HG02970 (cell line): ENCODE measurements around the gene TAF10.

Experiments
- ATAC-seq: cut with Tn5 transposase; IDR thresholded peaks from one replicate; pipeline ENCODE4 v1.9.1; 2021; ENCODE audit warnings: mild to moderate bottlenecking, moderate library complexity, moderate number of reproducible peaks; ENCODE audit not compliant: unreplicated experiment, low FRiP score

The TAF10 gene

GRCh38 chr11:6612213-6613041 is at the start of gene TAF10:
Gene TAF10 (minus strand): TSS chr11:6612216. CDS start chr11:6612189, 27 bp downstream.
- ATAC-seq, result peak; percentile 86

GRCh38 chr11:6660712-6661111 is 48.7 kb upstream of the TAF10 start:
- ATAC-seq, result no peak

DNA sequence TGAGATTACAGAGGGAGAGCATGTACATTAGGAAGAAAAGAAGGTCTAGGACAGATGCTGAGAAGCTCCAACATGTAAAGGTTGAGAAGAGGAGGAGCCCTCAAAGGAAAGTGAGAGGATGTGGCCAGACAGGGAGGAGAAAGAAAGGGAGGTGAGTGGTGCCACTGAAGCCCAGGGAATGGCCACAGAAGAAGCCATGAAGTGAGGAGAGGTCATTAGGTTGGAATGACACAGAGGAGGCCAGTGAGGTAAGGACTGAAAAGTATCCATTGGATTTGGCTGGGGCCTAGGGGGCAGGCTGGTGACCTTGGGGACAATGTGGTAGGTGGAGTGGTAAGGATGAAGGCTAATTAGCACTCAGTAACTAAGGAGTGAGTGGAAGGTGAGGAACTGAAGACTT is 46.6 kb upstream of the TAF10 start:
- ATAC-seq, result no peak

DNA sequence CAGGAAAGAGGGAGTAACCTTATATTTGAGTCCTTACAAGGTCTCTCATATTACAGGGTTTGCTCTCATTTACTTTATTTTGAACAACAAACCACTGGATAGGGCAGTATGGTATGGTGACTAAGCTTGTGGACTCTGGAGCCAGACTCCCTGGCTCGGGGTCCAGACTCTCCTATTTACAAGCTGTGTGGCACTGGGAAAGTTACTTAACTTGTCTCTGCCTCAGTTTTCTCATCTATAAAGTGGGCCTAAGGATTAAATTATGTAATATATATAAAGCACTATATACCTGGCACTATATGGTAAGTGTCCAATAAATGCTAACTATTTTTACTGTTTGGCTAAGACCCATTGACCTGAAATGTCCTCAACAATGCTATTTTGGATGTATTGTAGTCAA is 45.3 kb upstream of the TAF10 start:
- ATAC-seq, result no peak

DNA sequence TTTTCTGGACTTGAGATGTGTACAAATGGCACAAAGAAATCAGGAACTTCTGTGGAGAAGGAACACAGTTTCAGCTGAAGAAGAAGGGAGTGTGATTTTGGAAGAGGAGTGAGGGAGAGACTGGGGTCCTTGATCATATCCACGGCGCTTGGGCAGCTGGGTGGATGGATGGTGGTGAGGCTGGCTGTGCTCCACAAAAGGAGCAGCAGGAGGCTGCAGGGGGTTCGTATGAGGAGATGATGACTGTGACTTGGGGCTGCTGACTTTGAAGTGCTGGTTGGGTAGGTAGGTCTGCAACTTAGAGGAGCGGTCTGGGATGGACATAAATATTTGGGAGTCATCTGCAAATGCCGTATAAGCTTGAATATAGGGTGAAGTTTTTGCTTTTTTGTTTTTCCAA is 44.9 kb upstream of the TAF10 start:
- ATAC-seq, result no peak

DNA sequence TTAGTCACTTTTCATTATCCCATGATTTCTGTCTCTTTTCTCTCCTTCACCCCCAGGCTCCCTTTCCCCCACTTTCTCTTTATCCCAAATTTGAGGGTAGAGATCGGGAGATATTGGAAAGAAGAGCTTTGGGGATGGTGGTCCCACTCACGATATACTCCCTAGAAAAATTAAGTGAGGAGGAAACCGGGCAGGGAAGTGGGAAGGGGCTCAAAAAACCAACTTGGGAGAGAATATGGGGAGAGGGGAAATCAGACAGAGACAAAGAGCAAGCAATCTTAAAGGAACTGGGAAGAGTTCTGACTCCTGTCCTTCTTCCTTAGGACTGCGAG is 44.5 kb upstream of the TAF10 start:
- no peak for ATAC-seq

GRCh38 chr11:6655790-6656583 is 44.0 kb upstream of the TAF10 start, which contains the start of gene DCHS1:
Gene DCHS1 (minus strand): TSS chr11:6655809. CDS start chr11:6641613, 14,196 bp downstream.
- no peak for ATAC-seq

DNA sequence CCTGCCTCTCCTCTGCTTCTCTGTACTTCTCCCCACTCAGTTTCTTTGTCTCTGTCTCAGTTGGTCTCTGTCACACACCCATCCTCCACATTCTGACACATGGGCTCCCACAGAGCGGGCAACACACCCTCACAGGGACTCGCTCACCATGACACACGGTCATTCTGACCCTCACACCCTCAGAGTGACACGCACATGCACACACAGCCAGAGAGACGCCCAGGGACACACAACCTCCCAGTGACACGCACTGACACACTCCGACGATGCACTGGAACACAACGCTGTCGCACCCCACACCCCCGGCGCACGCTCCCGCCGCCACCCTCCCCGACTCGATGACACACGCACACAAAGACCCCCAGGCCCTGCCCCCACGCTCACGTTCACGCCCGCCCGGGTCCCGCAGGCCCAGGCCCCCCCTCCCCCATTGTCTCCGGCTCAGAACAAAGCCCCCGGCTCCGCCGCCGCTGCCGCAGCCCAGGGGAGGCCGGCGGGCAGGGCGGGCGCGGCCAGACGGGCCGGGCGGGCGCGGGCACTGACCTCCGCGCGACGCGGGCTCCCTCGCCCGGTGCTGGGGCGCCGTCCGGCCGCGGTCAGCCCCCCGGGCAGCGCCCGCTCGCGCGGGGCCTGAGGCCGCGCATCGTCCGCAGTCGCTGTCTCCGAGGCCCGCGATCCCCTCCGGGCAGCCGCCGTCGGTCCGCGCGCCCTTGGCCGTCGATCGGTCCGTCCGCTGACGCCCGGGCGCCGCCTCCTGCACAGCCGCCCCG is 43.2 kb upstream of the TAF10 start:
- no peak for ATAC-seq

- ATAC-seq, result no peak
Measured at GRCh38 chr11:6654281-6655019, 42.4 kb upstream of the TAF10 start.

DNA sequence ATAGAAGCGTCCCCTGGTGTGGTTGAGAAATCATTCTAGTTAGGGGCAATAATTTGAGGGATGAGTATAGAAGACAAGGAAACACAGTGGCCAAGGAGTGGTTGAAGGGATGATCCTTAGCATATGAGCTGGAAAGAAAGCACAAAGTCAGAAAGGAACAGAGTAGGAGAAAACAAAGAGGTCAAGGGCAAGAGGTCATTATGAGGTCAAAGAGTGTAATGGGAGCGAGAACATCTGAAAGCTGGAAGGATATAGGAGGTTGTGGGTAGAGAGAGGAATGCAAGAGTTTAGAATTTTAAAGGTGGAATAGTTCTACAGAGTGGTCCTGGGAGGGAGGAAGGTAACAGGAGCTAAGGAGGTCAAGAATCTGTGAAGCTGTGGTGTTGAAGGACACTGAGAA is 41.6 kb upstream of the TAF10 start:
- ATAC-seq, result no peak

DNA sequence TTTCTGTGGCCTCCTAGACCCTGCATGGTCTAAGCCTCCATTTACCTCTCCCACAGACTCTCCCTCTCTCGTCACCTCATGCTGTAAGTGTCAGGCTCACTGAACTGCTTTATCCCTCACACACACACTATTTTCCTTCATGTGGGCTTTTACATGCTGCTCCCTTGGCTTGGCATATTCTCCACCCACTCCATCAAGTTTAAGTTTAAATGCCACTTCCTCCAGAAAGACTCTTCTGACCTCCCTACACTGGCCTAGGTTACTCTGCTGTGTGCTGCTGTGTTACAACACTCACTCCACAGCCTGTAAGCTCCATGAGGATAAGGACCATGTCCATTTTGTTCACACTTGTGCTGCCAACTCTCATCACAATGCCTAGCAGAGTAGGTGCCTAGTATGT is 41.1 kb upstream of the TAF10 start:
- ATAC-seq, result no peak

DNA sequence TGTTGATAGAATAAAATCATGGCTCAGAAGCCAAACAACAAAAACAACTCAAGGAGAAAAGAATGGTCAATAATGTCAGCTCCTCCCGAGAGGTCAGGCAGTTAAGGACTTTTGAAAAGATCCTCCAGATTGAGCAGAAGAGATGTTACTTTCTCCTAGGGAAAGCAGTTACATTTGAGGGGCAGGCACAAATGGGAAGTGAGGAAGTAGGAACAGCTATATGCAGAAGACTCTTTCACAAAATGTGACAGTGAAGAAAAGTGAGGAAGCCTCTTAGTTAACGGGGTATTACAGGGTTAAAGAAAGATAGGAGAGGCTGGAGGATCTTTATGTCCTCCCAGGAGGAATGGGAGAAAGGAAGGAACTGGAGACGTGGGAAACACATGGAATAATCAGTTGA is 40.2 kb upstream of the TAF10 start:
- ATAC-seq, result no peak

- ATAC-seq, result no peak
Measured at GRCh38 chr11:6650980-6651379, 39.0 kb upstream of the TAF10 start.

DNA sequence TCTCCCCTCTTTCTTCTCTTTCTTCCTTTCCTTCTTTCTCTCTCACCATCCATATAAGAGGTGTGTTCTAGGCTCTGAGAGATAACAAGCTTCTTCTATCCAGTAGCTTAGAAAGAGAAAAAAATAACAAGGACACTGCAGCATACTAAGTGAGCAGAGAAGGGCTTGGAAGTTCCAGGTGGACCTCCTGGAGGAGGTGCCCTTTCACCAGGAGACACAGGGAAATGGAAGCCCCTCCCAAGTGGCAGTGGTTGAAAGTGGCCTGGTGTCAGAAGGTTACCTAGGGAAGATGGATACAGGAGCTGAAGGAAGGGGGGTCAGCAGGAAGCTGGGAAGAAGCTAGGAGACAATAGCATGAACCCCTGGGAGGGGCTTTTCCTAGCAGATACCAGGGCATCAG is 38.1 kb upstream of the TAF10 start:
- no peak for ATAC-seq

GRCh38 chr11:6648501-6648900 is 36.5 kb upstream of the TAF10 start:
- ATAC-seq, result no peak

GRCh38 chr11:6647836-6648235 is 35.8 kb upstream of the TAF10 start:
- no peak for ATAC-seq

DNA sequence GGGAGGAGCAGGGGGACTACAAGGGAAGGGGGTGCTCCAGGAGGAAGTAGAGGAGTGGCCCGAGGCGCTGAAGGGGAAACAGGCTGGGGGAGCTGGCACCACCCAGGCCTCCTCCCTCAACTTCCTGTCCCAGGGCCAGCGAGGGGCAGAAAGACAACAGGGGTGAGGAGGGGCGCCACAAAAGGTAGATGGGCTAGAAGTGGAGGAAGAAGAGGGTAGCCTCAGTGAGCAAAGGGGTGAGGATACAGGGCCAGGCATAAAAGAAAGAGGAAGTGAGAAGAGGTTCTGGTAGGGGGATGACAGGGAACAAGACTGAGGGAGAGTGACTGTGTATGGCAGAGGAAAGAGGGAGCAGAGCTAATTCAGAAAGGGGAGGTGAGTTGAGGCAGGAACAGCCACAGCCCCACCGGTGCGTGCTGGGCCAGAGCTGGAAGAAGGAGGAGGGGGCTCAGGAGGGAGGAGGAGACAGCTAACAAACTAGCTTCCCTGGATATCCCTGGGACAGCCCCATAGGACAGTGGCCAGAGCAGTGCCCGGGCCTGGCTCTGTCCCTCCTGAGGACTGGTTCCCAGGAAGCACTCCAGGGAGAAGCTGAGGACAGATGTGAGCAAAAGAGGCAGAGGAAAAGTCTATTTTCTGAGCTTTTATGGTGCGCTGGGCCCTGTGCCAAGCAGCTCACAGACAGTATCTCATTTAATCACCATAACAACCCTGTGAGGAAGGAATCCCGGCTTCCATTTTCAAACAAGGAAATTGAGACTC is 35.1 kb upstream of the TAF10 start:
- peak; percentile 64 for ATAC-seq

DNA sequence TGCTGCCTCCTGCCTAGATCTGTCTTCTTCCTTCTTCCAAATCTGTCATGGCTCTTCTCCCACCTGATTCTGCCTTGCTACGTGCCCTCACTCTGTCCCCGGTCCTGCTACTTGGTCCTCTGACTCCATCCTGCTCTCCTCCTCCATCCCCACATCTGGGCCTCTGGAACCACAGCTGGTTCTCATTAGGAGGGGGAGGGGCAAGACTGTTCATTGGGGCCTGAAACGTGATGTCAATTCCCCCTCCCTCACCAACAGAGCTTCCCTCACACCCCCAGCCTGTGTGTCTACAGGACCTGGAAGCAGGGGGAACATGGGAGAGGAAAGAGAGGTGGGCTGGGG is 34.5 kb upstream of the TAF10 start:
- ATAC-seq, result no peak

DNA sequence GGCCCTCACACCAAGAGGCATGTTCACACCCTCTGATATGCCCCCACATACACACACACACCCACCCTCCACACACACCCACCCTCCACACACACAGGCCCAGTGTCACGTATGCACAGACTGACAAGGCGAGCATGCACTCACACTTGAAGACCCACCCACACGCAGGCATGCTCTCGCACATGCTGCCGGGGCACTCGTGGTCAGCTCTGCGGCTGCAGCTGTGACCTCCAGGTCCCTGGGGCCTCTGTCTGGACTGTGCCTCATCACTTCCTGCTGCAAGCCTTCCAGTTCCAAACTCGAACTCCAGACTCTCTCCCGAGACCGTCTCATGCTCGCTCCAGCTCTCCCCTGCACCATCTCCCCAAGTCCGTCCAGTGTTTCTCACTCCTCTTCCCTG is 34.1 kb upstream of the TAF10 start:
- ATAC-seq, result no peak

GRCh38 chr11:6642957-6643356 is 30.9 kb upstream of the TAF10 start:
- no peak for ATAC-seq
